ENCODE data around the gene MARF1. TPM values are rescaled to one million over a fixed set of nuclear protein-coding genes. Genes with fewer than 3 reads are reported as not detected.

The MARF1 gene
- total RNA-seq, 4 donors from 2014 or later, result 45.6 to 57.1 (median 50.9) TPM

- no peak for TF ChIP-seq CTCF (IDR thresholded peaks at IDR 0.05; ENCODE audit: low read depth)
These were observed 85.7 kb downstream of the MARF1 start for GRCh38 chr16:15557258-15557657.

- no peak for TF ChIP-seq CTCF (IDR thresholded peaks at IDR 0.05; ENCODE audit: low read depth)
These were observed 86.8 kb downstream of the MARF1 start for GRCh38 chr16:15556130-15556529.

GRCh38 chr16:15553313-15554088 lies 89.5 kb downstream of the MARF1 start:
- TF ChIP-seq CTCF (IDR thresholded peaks at IDR 0.05; ENCODE audit: low read depth), result no peak

- no peak for TF ChIP-seq CTCF (IDR thresholded peaks at IDR 0.05; ENCODE audit: low read depth)
These were observed 90.4 kb downstream of the MARF1 start for GRCh38 chr16:15552507-15552906.

GRCh38 chr16:15548482-15548891 lies 94.5 kb downstream of the MARF1 start:
- TF ChIP-seq CTCF (IDR thresholded peaks at IDR 0.05; ENCODE audit: low read depth), result no peak

GRCh38 chr16:15547768-15548096 lies 95.2 kb downstream of the MARF1 start:
- no peak for TF ChIP-seq CTCF (IDR thresholded peaks at IDR 0.05; ENCODE audit: low read depth)

- TF ChIP-seq CTCF (IDR thresholded peaks at IDR 0.05; ENCODE audit: low read depth), result no peak
These were observed 97.4 kb downstream of the MARF1 start for GRCh38 chr16:15545544-15545943.

Measured in subcutaneous adipose tissue (tissue), 4 donors.